GM12878 (cell line): ENCODE data around the gene NCKIPSD. TPM values are rescaled to one million over a fixed set of nuclear protein-coding genes. Genes with fewer than 3 reads are reported as not detected.

Experiments used
- ATAC-seq: fragments of 200-7000 bp; cut with Tn5 transposase; 3 replicates; pipeline ENCODE4 v1.9.1; 2020; ENCODE audit warnings: mild to moderate bottlenecking, moderate library complexity
- BruUV-seq: library from RNA; stranded (reverse); fragments of 400-500 nt; replicated peaks from 2 replicates; lab custom pipeline; 2021; lab: Mats Ljungman, UMichigan
- CTCF ChIA-PET: fragments of 300-600 bp; sonication (Branson Sonifier 250); formaldehyde crosslinking; extraction: SDS; loops from one replicate; lab custom pipeline; 2021; ENCODE audit warnings: inconsistent platforms; lab: Yijun Ruan, JAX
- POLR2A ChIA-PET: fragments of 350-600 bp; formaldehyde crosslinking; extraction: SDS; loops from one replicate; lab custom pipeline; 2021; ENCODE audit warnings: inconsistent platforms; lab: Charles Lee
- RAD21 ChIA-PET: fragments of 300-600 bp; sonication (Branson Sonifier 250); formaldehyde crosslinking; loops from one replicate; lab custom pipeline; 2023; ENCODE audit warnings: antibody characterized with exemption; ENCODE audit not compliant: unreplicated experiment; lab: Charles Lee
- SMC1A ChIA-PET: fragments of 300-600 bp; sonication (Branson Sonifier 250); formaldehyde crosslinking; loops from one replicate; lab custom pipeline; 2023; ENCODE audit not compliant: unreplicated experiment, uncharacterized antibody; lab: Charles Lee
- DNase-seq: peaks from one replicate; pipeline ENCODE4 v3.0.0-alpha.2; 2011; ENCODE audit warnings: low read depth, low spot score
- FAIRE-seq: peaks from 3 replicates; lab custom pipeline; 2011; peaks lifted over from hg19 to GRCh38; lab: Jason Lieb, UNC
- H2AFZ ChIP-seq: 2 replicates; pipeline ENCODE4 v1.6.0; 2011; ENCODE audit warnings: low read depth, low read length, control low read depth; ENCODE audit not compliant: control insufficient read depth
- H3K27ac ChIP-seq: 2 replicates; pipeline ENCODE4 v1.5.1; 2011; ENCODE audit warnings: control low read depth; ENCODE audit not compliant: control insufficient read depth, insufficient read depth
- H3K27me3 ChIP-seq, 2 experiments: replicated peaks in 1 of 2; 2 replicates each; pipeline versions ENCODE4 v1.6.0 to v1.6.1; 2011; ENCODE audit warnings: low read length in 1 of 2; ENCODE audit not compliant: control insufficient read depth in 2 of 2, insufficient read depth in 2 of 2
- H3K36me3 ChIP-seq, 2 experiments: 2 replicates each; pipeline ENCODE4 v1.5.1; 2011; ENCODE audit warnings: low read length in 1 of 2; ENCODE audit not compliant: control insufficient read depth in 2 of 2, insufficient read depth in 2 of 2
- H3K4me1 ChIP-seq: 2 replicates; pipeline ENCODE4 v1.6.1; 2011; ENCODE audit warnings: mild to moderate bottlenecking, low read length, moderate library complexity, mixed read lengths; ENCODE audit not compliant: control insufficient read depth, insufficient read depth
- H3K4me2 ChIP-seq: 2 replicates; pipeline ENCODE4 v1.6.0; 2011; ENCODE audit warnings: control low read depth; ENCODE audit not compliant: control insufficient read depth, insufficient read depth
- H3K4me3 ChIP-seq: fragments of 200-600 bp; sonication (generic); 2 replicates; pipeline ENCODE4 v1.5.1; 2016
- H3K79me2 ChIP-seq: 2 replicates; pipeline ENCODE4 v1.6.0; 2011; ENCODE audit warnings: low read length; ENCODE audit not compliant: control insufficient read depth, insufficient read depth
- H3K9ac ChIP-seq: 2 replicates; pipeline ENCODE4 v1.8.0; 2011; ENCODE audit warnings: low read length, control low read depth, mixed read lengths; ENCODE audit not compliant: control insufficient read depth, insufficient read depth
- H3K9me3 ChIP-seq: replicated peaks from 3 replicates; pipeline ENCODE4 v1.5.1; 2011; ENCODE audit warnings: mild to moderate bottlenecking, low read length; ENCODE audit not compliant: control insufficient read depth, insufficient read depth
- H4K20me1 ChIP-seq: 2 replicates; pipeline ENCODE4 v1.6.0; 2011; ENCODE audit not compliant: control insufficient read depth, insufficient read depth
- BMI1 ChIP-seq: fragments of 450-650 bp; IDR thresholded peaks from 2 replicates; pipeline ENCODE4 v1.6.1; 2016; ENCODE audit warnings: mild to moderate bottlenecking, moderate library complexity, borderline replicate concordance
- CREM ChIP-seq: IDR thresholded peaks from 2 replicates; pipeline ENCODE4 v1.6.1; 2014; ENCODE audit warnings: antibody characterized with exemption, low read depth
- PML ChIP-seq: IDR thresholded peaks from 2 replicates; pipeline ENCODE4 v1.6.1; 2012; ENCODE audit warnings: low read length, inconsistent platforms
- WRNIP1 ChIP-seq: IDR thresholded peaks from 2 replicates; pipeline ENCODE4 v1.6.1; 2011; ENCODE audit warnings: low read depth, low read length, improper control_type of control experiment, borderline replicate concordance
- ZBED1 ChIP-seq: IDR thresholded peaks from 2 replicates; pipeline ENCODE4 v1.6.1; 2016; ENCODE audit warnings: borderline replicate concordance
- WGBS: methylation state at CpG from one replicate; pipeline ENCODE4 v1.1.6; 2016; ENCODE audit warnings: low lambda C conversion rate; ENCODE audit not compliant: insufficient replicate concordance, insufficient coverage; ENCODE audit errors: missing lambda C conversion rate; 5-methylcytosine and 5-hydroxymethylcytosine counted together
- in situ Hi-C: fragments of 300-500 bp; cut with MboI; formaldehyde crosslinking; loops from 9 replicates; pipeline ENCODE4 v1.14.3; 2018; ENCODE audit warnings: mixed read lengths
- intact Hi-C: fragments of 100-400 bp; cut with micrococcal nuclease; formaldehyde crosslinking; loops from one replicate; pipeline ENCODE4 v1.14.2; 2022; ENCODE audit not compliant: unreplicated experiment
- polyA plus RNA-seq, 11 experiments: library from polyadenylated mRNA; depleted of rRNA in 4 of 11; unstranded in 6 of 11; stranded (reverse) in 5 of 11; fragments of >200 nt; fragmentation: Nextera tagmentation in 4 of 11; fragmentation: Illumina TruSeq in 1 of 11; extraction: Ambion mirVana in 4 of 11; extraction: Trizol in 1 of 11; gene quantifications; 1 replicate in 1 of 11; 2 replicates in 10 of 11; pipeline versions ENCODE4 v1.2.1 to v1.2.3, GENCODE V29; 2011 to 2016; ENCODE audit warnings: inconsistent platforms in 2 of 11, missing spikeins in 2 of 11, low read depth in 1 of 11
- total RNA-seq, 4 experiments: library from RNA; depleted of rRNA in 3 of 4; stranded (reverse); fragments of >200 nt in 3 of 4; fragmentation: Illumina TruSeq in 1 of 4; extraction: Trizol in 1 of 4; gene quantifications; 2 replicates each; pipeline versions ENCODE4 v1.2.1 to v1.2.3, GENCODE V29; 2013 to 2021
- TF ChIP-seq, protein P1 (sequence below): fragments of 450-650 bp; IDR thresholded peaks from 2 replicates; pipeline ENCODE4 v1.6.1; 2018; ENCODE audit warnings: borderline replicate concordance, mild to moderate bottlenecking; ENCODE audit not compliant: partially characterized antibody

Gene NCKIPSD
- total and polyA plus RNA-seq, 10 of the 15 experiments (the other 5 are each of a cell fraction or from before 2014, with no cell fraction given), result 0.93 to 31.6 (median 15.2) TPM

DNA sequence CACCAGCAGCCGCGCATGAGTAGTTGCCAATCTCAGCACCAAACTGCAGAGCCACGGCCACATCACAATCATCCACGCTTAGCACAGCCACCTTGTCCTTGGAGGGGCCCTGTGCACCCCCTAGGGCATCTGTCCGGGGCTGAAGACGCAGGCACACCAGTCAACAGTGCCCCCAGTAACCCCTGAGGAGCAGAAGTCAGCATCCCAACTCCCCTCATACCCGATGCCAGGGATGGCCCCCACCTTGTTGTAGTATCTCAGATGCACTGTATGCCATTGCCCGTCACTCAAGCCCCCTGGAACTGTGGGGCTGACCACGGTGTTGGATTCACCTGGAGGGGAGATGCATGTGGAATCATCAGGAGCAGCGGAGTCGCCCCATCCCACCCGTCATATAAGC is 30.7 kb downstream of the NCKIPSD start (continued):
- TF ChIP-seq CREM, result no peak
- TF ChIP-seq WRNIP1, result no peak
- TF ChIP-seq PML, result no peak

DNA sequence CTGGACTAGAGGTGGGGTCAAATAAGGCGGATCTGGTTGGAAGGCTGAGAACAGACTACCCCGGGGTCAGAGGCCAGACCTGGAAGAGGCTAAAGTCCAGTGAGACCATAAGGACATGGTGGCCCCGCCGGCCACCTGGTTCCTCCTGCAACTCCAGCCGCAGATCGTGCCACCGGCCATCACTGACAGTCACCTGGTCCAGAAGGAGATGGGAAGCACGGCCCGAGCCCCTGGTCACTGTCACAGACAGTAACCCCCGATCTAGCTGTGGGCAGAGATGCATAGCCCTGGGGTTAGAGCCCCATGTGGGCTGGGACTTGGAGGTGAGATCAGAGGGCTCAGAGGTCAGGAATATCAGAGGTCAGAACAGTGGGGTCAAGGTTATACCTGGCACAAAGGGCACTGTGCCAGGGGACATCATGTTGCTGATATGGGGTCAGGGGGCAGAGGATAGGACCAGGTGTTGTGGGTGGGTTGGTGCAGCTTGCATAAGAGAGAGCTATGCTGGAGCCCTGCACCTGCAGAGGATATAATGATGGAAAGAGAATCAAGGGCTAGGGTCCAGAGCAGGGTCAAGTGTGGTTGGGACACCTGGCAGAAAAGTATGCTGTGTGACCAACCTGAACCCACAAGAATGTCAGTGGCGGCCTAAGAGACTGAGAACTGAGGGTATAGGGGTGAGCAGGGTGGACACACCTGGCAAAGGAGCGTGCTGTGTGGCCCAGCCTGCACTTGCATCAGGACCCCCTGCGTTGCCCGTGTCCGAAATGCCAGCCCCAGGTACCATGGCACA is 32.6 kb downstream of the NCKIPSD start:
- in situ Hi-C loops (no loop called here), intact Hi-C loops (no loop called here)
- Histone ChIP-seq H3K36me3 (no peaks in the 10 kb centered on the region), H3K4me2 (no peak overlapping the region), H3K9ac (no peak overlapping the region), H4K20me1 (no peaks in the 10 kb centered on the region; the same call in 1 of the 2 replicates), H3K4me1 (0 out of 2 replicates have a peak, but pooled peaks cover 3% of the 10 kb centered on the region), H2AFZ (no peak overlapping the region), H3K9me3 (no peaks in the 10 kb centered on the region), H3K4me3 (no peak overlapping the region), H3K27me3 (peaks cover 0 to 2% of the 10 kb centered on the region in 2 experiments; a peak in 1 of 4 replicates), H3K27ac (no peak overlapping the region), H3K79me2 (no peaks in the 10 kb centered on the region)
- TF ChIP-seq BMI1, result no peak
- TF ChIP-seq, protein P1, sequence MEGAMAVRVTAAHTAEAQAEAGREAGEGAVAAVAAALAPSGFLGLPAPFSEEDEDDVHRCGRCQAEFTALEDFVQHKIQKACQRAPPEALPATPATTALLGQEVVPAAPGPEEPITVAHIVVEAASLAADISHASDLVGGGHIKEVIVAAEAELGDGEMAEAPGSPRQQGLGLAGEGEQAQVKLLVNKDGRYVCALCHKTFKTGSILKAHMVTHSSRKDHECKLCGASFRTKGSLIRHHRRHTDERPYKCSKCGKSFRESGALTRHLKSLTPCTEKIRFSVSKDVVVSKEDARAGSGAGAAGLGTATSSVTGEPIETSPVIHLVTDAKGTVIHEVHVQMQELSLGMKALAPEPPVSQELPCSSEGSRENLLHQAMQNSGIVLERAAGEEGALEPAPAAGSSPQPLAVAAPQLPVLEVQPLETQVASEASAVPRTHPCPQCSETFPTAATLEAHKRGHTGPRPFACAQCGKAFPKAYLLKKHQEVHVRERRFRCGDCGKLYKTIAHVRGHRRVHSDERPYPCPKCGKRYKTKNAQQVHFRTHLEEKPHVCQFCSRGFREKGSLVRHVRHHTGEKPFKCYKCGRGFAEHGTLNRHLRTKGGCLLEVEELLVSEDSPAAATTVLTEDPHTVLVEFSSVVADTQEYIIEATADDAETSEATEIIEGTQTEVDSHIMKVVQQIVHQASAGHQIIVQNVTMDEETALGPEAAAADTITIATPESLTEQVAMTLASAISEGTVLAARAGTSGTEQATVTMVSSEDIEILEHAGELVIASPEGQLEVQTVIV, result no peak
- TF ChIP-seq ZBED1, result no peak
- FAIRE-seq (no peak), ATAC-seq (no peak), DNase-seq (no peak)
- ChIA-PET RAD21 (no interaction called here), SMC1A (no interaction called here), CTCF (interaction anchor here (0.5 kb wide), 1 partner anchor 1094 kb away, joined by 3 read pairs; no protein-coding TSS in a partner anchor), POLR2A (no interaction called here)
- no TSS peak for BruUV-seq
- 35% methylated on average over 15 of the region's 15 CpGs for WGBS
